ENCODE results near the gene TOMM34. TPM values are rescaled to one million over a fixed set of nuclear protein-coding genes. Genes with fewer than 3 reads are reported as not detected.

TOMM34 gene
- polyA plus RNA-seq (2014; cell fraction: cytosol; rRNA removed) = 77.3 and 88.2 TPM in 2 replicates
- polyA plus RNA-seq (2014; cell fraction: nucleus; rRNA removed) = 42.9 and 44.3 TPM in 2 replicates

- peak; percentile 95 for DNase-seq (ENCODE audit: low spot score)
Measured at GRCh38 chr20:44960103-44960852, at the start of gene TOMM34. TOMM34 (minus strand) TSS chr20:44960397; CDS start chr20:44960333, 64 bp downstream.

- DNase-seq (ENCODE audit: low spot score) = no peak
Measured at GRCh38 chr20:45008521-45009049, 48.4 kb upstream of the TOMM34 start.

GRCh38 chr20:44997668-44998067 lies 37.5 kb upstream of the TOMM34 start:
- no peak for DNase-seq (ENCODE audit: low spot score)

GRCh38 chr20:44997171-44997570 lies 37.0 kb upstream of the TOMM34 start:
- no peak for DNase-seq (ENCODE audit: low spot score)

- DNase-seq (ENCODE audit: low spot score) = no peak
Measured at GRCh38 chr20:44993343-44993742, 33.1 kb upstream of the TOMM34 start.

GRCh38 chr20:44990957-44991356 lies 30.8 kb upstream of the TOMM34 start:
- DNase-seq (ENCODE audit: low spot score) = no peak

GRCh38 chr20:44990425-44990824 lies 30.2 kb upstream of the TOMM34 start:
- no peak for DNase-seq (ENCODE audit: low spot score)

GRCh38 chr20:44988631-44989171 lies 28.5 kb upstream of the TOMM34 start:
- DNase-seq (ENCODE audit: low spot score) = no peak

- no peak for DNase-seq (ENCODE audit: low spot score)
Measured at GRCh38 chr20:44983093-44983674, 23.0 kb upstream of the TOMM34 start.

GRCh38 chr20:44981736-44982406 lies 21.7 kb upstream of the TOMM34 start:
- no peak for DNase-seq (ENCODE audit: low spot score)

GRCh38 chr20:44979090-44979621 lies 19.0 kb upstream of the TOMM34 start:
- no peak for DNase-seq (ENCODE audit: low spot score)

- DNase-seq (ENCODE audit: low spot score) = no peak
Measured at GRCh38 chr20:44976698-44977097, 16.5 kb upstream of the TOMM34 start.

GRCh38 chr20:44973053-44973452 lies 12.9 kb upstream of the TOMM34 start:
- DNase-seq (ENCODE audit: low spot score) = no peak

GRCh38 chr20:44970243-44970757 lies 10.1 kb upstream of the TOMM34 start:
- DNase-seq (ENCODE audit: low spot score) = no peak

GRCh38 chr20:44969300-44969894 lies 9.2 kb upstream of the TOMM34 start:
- no peak for DNase-seq (ENCODE audit: low spot score)

GRCh38 chr20:44967207-44967807 lies 7.1 kb upstream of the TOMM34 start:
- no peak for DNase-seq (ENCODE audit: low spot score)

- peak; percentile 95 for DNase-seq (ENCODE audit: low spot score)
Measured at GRCh38 chr20:44966030-44966961, 6.1 kb upstream of the TOMM34 start, which contains the start of gene STK4. STK4 (plus strand) TSS chr20:44966512; CDS start chr20:44966569, 57 bp downstream.

GRCh38 chr20:44965651-44966029 lies 5.4 kb upstream of the TOMM34 start:
- no peak for DNase-seq (ENCODE audit: low spot score)

Data from SK-N-DZ (cell line).